HG03095 (cell line): Measurements from ENCODE around the gene RDH13.
"Not testable (repeated sequence)": the region's sequence is repeated elsewhere in the genome, so short reads cannot be mapped to it uniquely, and the experiment has no call there.

Experiments
- ATAC-seq: cut with Tn5 transposase; IDR thresholded peaks from one replicate; pipeline ENCODE4 v1.9.1; 2021; ENCODE audit warnings: moderate library complexity; ENCODE audit not compliant: unreplicated experiment

Gene RDH13

DNA sequence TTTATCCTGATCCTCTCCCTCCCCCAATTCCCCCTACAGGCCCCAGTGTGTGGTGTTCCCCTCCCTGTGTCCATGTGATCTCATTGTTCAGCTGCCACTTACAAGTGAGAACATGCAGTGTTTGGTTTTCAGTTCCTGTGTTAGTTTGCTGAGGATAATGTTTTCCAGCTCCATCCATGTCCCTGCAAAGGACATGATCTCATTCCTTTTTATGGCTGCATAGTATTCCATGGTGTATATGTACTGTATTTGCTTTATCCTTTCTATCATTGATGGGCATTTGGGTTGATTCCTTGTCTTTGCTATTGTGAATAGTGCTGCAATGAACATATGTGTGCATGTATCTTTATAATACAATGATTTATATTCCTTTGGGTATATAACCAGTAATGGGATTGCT is 42.6 kb downstream of the RDH13 start:
- ATAC-seq, result not testable (repeated sequence)

DNA sequence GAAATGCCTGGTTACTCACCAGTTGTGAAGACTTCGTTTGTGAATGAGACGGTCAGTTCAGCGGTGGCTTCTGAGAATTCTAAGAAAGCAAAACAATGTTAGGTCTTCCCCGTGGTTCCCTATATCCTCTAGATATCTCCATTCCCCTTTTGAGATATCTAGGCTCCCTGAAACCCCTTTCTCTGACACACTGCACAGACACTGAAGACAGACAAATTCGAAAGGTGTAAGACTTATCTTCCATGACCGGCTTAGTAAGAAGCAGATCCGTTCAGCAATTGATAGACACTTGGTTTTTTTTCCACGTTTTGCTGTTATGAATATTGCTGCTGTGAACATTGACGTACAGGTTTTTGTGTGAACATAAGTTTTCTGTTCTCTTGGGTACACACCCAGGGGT is 44.3 kb downstream of the RDH13 start:
- ATAC-seq, result no peak

DNA sequence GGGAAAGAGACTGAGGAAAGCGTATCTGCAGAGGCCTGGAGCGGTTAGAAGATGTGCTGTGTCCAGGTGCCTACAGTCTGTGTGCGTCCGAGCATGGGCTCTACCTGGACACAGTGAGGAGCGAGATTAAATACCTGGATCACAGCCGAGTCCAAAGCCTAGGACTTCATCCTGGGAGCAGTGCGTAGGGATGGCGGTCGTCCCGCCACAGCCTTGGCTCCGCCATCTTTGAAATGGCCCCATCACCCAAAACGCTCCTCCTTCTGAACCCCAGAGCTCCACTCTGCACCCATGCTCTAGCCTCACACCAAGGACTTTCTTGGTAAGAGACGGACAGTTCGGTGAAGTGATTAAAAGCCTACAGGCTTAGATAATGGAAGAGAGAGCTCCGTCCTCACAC is 44.7 kb downstream of the RDH13 start:
- ATAC-seq, result no peak

DNA sequence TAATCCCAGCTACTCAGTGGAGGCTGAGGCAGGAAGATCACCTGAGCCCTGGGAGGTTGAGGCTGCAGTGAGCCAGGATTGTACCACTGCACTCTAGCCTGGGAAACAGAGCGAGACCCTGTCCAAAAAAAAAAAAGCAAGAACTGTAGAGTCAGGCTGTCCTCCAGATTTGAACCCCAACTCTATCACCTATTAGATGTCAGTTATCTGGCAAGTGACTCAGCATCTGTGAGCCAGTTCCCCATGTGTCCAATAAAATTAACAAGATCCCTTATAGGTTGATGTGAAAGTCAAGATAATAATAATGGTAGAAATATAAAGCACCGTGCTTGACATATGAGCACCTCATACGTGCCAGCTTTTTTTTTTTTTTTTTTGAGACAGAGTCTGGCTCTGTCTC is 46.9 kb downstream of the RDH13 start:
- no peak for ATAC-seq

DNA sequence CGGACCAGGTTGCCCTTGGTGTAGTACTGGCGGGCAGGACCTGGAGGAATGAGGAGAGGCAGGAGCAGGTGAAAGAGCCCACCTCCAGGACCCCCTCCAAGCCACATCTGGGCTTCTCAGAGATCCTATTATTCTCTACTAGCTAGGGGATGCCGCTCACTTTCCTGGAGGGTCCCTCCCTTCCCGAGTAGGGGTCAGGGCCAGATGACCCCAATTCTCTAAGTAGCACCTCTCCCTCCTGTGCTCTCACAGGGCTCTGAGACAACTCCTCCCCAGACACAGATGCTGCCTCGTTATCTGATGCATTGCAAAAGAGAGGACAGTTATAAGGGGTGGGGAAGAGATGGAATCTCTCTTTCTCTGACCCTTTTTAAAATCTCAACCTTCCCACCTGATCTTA is 47.8 kb downstream of the RDH13 start:
- no peak for ATAC-seq

GRCh38 chr19:55014714-55015113 is 48.2 kb downstream of the RDH13 start:
- no peak for ATAC-seq

GRCh38 chr19:55013596-55013995 is 49.4 kb downstream of the RDH13 start:
- no peak for ATAC-seq

DNA sequence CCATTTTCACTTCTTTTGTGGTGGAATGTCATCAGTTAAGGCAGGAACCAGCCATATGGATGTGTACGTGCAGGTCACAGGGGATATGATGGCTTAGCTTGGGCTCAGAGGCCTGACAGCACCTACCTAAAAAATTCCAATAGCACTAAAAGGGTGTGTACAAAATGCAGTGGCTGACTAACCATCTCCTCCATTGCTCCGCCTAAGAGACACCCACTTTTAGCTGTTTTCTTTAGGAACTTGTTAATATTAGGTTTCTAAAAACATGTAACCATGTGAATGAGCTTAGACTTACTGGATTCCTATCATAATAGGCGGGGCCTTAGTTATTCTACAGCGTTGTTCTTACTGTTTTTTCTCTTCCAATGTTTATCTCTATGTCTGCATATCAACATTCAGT is 50.6 kb downstream of the RDH13 start:
- no peak for ATAC-seq

- not testable (repeated sequence) for ATAC-seq
These were observed 52.4 kb downstream of the RDH13 start for GRCh38 chr19:55010561-55010960.

DNA sequence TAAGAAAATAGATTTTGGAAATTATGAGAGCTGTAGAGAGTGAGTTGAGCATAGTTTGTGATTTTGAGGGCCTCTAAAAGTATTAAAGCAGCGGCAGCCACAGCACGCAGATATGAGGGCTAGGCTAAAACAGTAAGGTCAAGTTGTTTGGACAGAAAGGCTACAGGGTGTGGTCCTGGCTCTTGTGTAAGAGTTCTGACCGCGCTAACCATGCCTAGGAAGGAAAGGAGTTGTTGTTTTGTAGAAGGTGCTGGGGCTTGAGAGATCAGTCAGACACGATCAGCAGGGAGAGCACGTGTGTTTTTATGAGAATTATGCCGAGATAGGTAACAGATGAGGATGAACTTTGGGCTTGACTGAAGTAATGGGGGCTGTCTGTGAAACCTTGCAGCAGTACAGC is 54.2 kb downstream of the RDH13 start:
- not testable (repeated sequence) for ATAC-seq

DNA sequence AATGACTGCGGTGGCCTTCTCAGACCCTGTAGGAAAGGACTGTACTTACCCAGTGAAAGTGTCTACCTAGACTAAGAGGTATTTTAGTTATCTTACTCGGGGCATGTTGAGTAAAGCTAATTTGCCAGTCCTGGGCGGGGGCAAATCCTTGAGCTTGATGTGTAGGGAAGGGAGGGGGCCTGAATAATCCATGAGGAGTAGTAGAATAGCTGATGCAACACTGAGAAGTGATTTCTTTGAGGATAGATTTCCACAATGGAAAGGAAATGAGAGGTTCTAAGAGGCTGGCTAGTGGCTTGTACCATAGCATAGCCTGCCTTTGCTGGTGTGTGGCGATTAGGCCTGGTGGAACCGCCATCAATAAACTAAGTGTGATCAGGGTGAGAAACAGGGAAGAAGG is 54.8 kb downstream of the RDH13 start:
- not testable (repeated sequence) for ATAC-seq

- not testable (repeated sequence) for ATAC-seq
These were observed 55.4 kb downstream of the RDH13 start for GRCh38 chr19:55007537-55007936.

DNA sequence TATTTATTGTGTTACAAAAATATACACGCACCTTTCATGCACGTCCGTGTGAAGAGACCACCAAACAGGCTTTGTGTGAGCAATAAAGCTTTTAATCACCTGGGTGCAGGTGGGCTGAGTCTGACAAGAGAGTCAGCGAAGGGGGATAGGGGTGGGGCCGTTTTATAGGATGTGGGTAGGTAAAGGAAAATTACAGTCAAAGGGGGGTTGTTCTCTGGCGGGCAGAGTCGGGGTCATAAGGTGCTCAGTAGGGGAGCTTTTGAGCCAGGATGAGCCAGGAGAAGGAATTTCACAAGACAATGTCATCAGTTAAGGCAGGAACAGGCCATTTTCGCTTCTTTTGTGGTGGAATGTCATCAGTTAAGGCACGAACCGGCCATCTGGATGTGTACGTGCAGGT is 56.2 kb downstream of the RDH13 start:
- ATAC-seq, result not testable (repeated sequence)

DNA sequence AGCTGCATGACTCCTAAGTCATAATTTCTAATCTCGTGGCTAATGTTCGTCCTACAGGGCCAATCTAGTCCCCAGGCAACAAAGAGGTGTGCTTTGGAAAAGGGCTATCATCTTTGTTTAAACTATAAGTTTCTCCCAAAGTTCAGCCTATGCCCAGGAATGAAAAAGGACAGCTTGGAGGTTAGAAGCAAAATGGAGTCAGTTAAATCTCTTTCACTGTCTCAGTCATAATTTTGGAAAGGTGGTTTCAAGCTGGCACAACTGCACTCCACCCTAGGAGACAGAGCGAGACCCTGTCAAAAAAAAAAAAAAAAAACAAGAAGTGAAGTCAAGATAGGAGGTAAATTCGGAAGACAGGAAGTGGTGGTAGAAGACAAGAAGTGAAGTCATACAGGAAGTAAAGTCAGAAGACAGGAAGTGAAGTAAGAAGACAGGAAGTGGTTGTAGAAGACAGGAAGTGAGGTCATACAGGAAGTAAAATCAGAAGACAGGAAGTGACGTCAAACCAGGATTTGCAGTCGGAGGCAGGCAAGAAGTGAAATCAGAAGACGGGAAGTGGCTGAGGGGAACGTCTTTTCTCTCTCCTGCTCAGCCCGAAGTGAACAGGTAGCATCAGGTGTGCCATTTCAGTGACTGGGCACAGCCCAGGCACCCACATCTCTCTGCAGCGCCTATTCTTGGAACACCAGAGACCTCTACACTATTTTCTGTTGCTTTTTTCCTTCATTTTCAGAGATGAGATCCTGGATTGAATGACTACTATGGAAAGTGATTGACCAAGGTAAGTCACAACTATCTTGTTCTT is 57.1 kb downstream of the RDH13 start:
- ATAC-seq, result no peak

DNA sequence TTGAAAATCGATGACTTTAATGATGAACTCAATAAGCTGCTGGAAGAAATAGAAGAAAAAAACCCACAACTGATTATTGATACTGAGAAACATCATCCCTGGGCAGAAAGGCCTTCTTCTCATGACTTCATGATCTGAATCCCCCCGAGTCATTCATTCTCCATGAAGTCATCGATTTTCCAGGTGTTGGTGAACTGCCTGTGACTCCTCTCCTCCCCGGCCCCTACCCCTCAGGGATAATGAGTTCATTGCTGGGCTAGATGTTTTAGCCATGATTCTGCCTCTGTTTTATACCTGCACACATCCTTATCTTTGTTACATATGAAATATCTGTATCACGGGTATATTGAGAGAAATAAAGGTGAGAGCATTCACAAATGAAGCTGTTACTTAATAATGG is 62.2 kb downstream of the RDH13 start:
- ATAC-seq, result no peak

- not testable (repeated sequence) for ATAC-seq
These were observed 64.2 kb downstream of the RDH13 start for GRCh38 chr19:54998751-54999239.

DNA sequence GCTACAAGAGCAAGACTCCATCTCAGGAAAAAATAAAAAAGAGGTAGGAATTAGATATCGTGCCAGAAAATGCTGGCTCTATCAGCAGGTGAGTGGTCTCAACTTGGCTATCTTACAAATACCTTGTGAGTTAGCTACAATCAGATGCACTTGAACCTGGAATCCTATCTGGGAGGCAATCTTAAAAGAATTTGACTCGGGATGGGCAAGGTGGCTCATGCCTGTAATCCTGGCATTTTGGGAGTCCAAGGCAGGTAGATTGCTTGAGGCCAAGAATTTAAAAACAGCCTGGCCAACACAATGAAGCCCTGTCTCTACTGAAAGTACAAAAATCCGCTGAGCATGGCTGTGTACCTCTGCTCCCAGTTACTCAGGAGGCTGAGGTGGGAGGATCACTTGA is 67.4 kb downstream of the RDH13 start:
- ATAC-seq, result no peak
